Measurements from ENCODE around the gene CAV3. TPM values are rescaled to one million over a fixed set of nuclear protein-coding genes. Genes with fewer than 3 reads are reported as not detected.
A peak's percentile ranks its signal among the peaks of the same experiment; 100 is the strongest.
"Not testable (repeated sequence)": the region's sequence is repeated elsewhere in the genome, so short reads cannot be mapped to it uniquely, and the experiment has no call there.

CAV3 gene
- polyA plus RNA-seq, 3 donors = not detected

DNA sequence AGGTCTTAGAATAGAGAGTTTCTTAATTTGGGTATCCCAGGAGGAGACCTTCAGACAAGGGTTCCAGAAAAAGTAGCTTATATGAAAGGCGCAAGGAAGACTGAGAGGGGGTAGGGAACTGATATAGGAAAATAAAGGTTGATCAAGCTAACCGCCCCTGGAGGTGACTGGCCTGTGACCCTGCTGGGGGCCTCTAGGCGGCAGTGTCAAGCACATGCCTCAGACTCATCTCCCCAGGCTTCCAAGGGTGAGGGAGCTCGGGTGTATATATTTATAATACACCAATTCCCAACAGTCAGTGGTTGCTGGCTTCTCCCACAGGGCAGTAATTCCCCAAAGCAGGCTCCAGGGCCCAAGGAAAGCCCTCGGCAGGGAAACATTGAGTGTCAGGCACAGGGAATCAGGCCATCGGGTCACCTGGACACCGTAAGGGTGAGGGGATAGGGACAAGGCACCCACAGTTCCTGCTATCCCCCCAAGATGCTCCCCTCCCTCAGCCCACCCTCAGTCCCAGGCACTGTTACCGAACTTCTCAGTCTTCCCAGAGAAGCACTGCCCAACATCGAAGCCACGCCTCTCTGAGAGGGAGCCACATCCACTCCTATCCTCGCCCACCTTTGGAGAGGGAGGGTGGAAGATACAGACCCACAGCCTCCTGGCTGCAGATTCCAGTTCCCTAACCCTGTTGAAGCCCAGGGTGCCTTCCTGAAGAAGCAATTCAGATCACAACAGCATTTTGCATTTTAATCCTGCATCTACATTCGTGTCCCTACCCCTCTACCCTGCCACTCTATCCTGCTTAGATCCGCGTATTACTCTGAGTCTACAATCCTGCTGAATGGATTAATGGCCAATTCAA lies 19.5 kb upstream of the CAV3 start:
- Histone ChIP-seq H3K79me2 (ENCODE audit: insufficient read depth, low read length) (no peaks in the 10 kb centered on the region), H3K4me3 (replicated peaks in 1 of 3; ENCODE audit: low read depth in 2 of 3, low read length in 3 of 3) (no peak overlapping the region), H3K9me3 (replicated peaks in 1 of 2; ENCODE audit: control insufficient read depth in 1 of 2, insufficient read depth in 1 of 2, low read length in 2 of 2) (no peaks in the 10 kb centered on the region), H3K36me3 (replicated peaks in 1 of 2; ENCODE audit: control insufficient read depth in 1 of 2, insufficient read depth in 2 of 2, low read length in 2 of 2) (no peaks in the 10 kb centered on the region), H3K4me1 (ENCODE audit: control insufficient read depth in 1 of 2, insufficient read depth in 2 of 2, low read length in 2 of 2) (no peaks in the 10 kb centered on the region), H3K4me2 (replicated peaks; ENCODE audit: extremely low read depth, low read length, poor library complexity, severe bottlenecking) (no peak overlapping the region), H2AFZ (ENCODE audit: insufficient read depth, low read depth, low read length, poor library complexity, severe bottlenecking) (no peak overlapping the region), H3K27ac (ENCODE audit: low read depth in 1 of 2, low read length in 2 of 2) (no peak overlapping the region), H3K27me3 (ENCODE audit: control insufficient read depth in 2 of 2, insufficient read depth in 2 of 2, low read length in 2 of 2) (no peaks in the 10 kb centered on the region), H3K9ac (ENCODE audit: insufficient read depth, low read length, poor library complexity, severe bottlenecking) (no peak overlapping the region), H4K20me1 (ENCODE audit: insufficient read depth, low read length) (no peaks in the 10 kb centered on the region)
- H3K4me3 Mint-ChIP-seq = no peak overlapping the region
- 80% methylated on average over 1 of the region's 14 CpGs for WGBS (ENCODE audit: insufficient coverage)
- H3K27me3 Mint-ChIP-seq (ENCODE audit: low read depth in 3 of 3) = peaks cover 1 to 3% (median 2%) of the 10 kb centered on the region in 3 donors
- no peak overlapping the region for H3K27ac Mint-ChIP-seq
- intact Hi-C loops (cut with micrococcal nuclease) = no loop called here
- H3K4me1 Mint-ChIP-seq = no peaks in the 10 kb centered on the region
- peaks cover 2 to 8% (median 6%) of the 10 kb centered on the region in 7 donors for H3K9me3 Mint-ChIP-seq
- TF ChIP-seq, protein P1, sequence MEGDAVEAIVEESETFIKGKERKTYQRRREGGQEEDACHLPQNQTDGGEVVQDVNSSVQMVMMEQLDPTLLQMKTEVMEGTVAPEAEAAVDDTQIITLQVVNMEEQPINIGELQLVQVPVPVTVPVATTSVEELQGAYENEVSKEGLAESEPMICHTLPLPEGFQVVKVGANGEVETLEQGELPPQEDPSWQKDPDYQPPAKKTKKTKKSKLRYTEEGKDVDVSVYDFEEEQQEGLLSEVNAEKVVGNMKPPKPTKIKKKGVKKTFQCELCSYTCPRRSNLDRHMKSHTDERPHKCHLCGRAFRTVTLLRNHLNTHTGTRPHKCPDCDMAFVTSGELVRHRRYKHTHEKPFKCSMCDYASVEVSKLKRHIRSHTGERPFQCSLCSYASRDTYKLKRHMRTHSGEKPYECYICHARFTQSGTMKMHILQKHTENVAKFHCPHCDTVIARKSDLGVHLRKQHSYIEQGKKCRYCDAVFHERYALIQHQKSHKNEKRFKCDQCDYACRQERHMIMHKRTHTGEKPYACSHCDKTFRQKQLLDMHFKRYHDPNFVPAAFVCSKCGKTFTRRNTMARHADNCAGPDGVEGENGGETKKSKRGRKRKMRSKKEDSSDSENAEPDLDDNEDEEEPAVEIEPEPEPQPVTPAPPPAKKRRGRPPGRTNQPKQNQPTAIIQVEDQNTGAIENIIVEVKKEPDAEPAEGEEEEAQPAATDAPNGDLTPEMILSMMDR (IDR thresholded peaks at IDR 0.05) = peak; percentile 15
- no peak for DNase-seq
- no peaks in the 10 kb centered on the region for H3K36me3 Mint-ChIP-seq

GRCh38 chr3:8715757-8716156 lies 17.8 kb upstream of the CAV3 start:
- H3K79me2 ChIP-seq (ENCODE audit: insufficient read depth, low read length); H3K4me3 Mint-ChIP-seq; H3K27me3 ChIP-seq (ENCODE audit: control insufficient read depth in 2 of 2, insufficient read depth in 2 of 2, low read length in 2 of 2); H3K9me3 ChIP-seq (replicated peaks in 1 of 2; ENCODE audit: control insufficient read depth in 1 of 2, insufficient read depth in 1 of 2, low read length in 2 of 2); H3K4me2 ChIP-seq (replicated peaks; ENCODE audit: extremely low read depth, low read length, poor library complexity, severe bottlenecking); H3K9me3 Mint-ChIP-seq; H3K4me3 ChIP-seq (replicated peaks in 1 of 3; ENCODE audit: low read depth in 2 of 3, low read length in 3 of 3); intact Hi-C loops (cut with micrococcal nuclease); DNase-seq; H3K27me3 Mint-ChIP-seq (ENCODE audit: low read depth in 3 of 3); H3K4me1 Mint-ChIP-seq; H3K27ac ChIP-seq (ENCODE audit: low read depth in 1 of 2, low read length in 2 of 2); H3K9ac ChIP-seq (ENCODE audit: insufficient read depth, low read length, poor library complexity, severe bottlenecking); H2AFZ ChIP-seq (ENCODE audit: insufficient read depth, low read depth, low read length, poor library complexity, severe bottlenecking); H3K36me3 Mint-ChIP-seq; H3K36me3 ChIP-seq (replicated peaks in 1 of 2; ENCODE audit: control insufficient read depth in 1 of 2, insufficient read depth in 2 of 2, low read length in 2 of 2); H3K4me1 ChIP-seq (ENCODE audit: control insufficient read depth in 1 of 2, insufficient read depth in 2 of 2, low read length in 2 of 2); H4K20me1 ChIP-seq (ENCODE audit: insufficient read depth, low read length): not testable (repeated sequence)
- peak overlapping the region in 1 of 7 donors; percentile 19 for H3K27ac Mint-ChIP-seq
- WGBS (ENCODE audit: insufficient coverage) = no CpG with 5 or more reads among the region's 12 CpGs

Data from CD14-positive monocyte (primary cell).